Left lobe of liver (tissue), 2 donors: Measurements from ENCODE around the gene TMCO4. TPM values are rescaled to one million over a fixed set of nuclear protein-coding genes. Genes with fewer than 3 reads are reported as not detected.

ENCODE experiments used
- ATAC-seq: fragments of 200-7000 bp; cut with Tn5 transposase; one replicate; pipeline ENCODE4 v1.9.1; 2020; ENCODE audit warnings: mild to moderate bottlenecking, moderate library complexity
- DNase-seq: peaks from one replicate; pipeline ENCODE4 v3.0.0-alpha.2; 2020; ENCODE audit warnings: low spot score
- total RNA-seq: library from RNA; stranded (reverse); gene quantifications from one replicate; pipeline ENCODE4 v1.2.1, GENCODE V29; 2021
- donor health status: DM: no; HTN: no; CAD: no; lungs with moderate emphysema.
- donor health status: DM: no; HTN: yes; CAD: no.

The TMCO4 gene
- total RNA-seq, 1 donor from 2014 or later, result 9.8 TPM

GRCh38 chr1:19750882-19751276 is 48.8 kb downstream of the TMCO4 start:
- no peak for ATAC-seq
- DNase-seq, result no peak

DNA sequence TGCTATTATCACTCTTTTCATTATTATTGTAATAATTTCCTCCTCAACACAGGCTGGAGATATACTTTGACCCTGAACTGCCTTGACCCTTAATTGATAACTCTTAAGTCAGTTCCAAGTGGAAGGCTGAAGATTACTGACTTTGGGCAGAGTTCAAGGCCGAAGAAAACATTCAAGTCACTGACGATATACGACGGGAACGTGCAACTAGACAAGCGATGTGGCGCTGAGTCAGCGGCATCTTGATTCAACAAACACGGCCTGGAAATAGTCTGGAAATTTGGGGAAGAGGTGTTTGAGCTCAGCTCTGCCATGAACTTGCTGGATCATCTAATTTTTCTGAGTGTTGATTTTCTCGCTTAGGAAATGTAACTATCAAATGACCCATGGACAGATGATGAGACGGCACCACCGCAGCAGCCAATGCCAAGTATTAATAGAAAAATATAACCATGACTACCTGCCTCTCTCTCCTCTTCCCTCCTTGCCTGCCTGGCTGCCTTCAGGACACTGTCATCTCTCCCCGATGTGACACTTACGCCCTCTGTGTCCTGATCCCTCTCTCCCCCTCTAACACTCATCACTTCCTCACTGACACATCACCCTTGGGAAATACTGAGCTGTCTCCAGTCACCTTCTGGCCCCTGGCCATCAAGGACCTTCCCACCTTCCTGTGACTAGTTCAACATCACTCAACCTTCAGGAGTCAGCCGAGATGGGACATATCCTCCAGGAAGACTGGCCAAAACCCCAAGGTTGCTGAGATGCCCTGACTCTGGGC is 49.4 kb downstream of the TMCO4 start:
- DNase-seq (no peak), ATAC-seq (no peak)

DNA sequence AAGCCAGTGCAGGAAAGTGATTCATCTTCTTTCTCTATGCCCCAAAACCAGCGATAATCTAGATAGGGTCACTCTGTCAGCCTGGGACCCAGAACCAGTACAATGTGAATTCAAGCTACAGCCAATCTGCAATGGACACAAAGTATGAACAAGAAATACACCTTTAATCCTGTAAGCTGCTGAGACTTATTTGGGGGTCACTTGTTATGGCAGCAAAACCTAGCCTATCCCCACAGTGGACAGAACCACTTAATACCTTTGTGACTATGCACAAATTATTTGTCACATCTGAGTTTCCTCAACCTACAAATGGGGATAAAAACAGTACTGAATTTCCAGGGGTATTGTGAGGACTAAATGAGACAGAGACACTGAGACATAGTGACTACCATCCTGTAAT is 50.0 kb downstream of the TMCO4 start:
- no peak for ATAC-seq

GRCh38 chr1:19747761-19748160 is 52.0 kb downstream of the TMCO4 start:
- ATAC-seq (no peak), DNase-seq (no peak)

More for the DNA sequence above, 50.0 kb downstream of the TMCO4 start:
- no peak for DNase-seq

DNA sequence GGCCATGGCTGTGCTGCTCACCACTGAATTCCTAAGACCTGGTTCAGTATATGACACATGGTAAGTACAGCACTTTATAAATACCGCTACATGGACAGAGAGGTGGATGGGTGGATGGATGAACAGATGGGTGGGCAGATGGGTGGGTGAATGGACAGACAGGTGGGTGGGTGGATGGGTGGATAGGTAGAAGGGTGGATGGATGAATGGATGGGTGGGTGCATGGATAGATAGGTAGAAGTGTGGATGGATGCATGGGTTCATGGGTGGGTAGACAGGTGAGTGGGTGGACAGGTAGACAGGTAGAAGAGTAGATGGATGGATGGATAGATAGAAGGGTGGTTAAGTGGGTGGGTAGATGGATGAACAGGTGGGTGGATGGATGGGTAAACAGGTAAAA is 54.8 kb downstream of the TMCO4 start:
- ATAC-seq, result no peak

GRCh38 chr1:19744335-19744743 is 55.4 kb downstream of the TMCO4 start:
- ATAC-seq (peak; percentile 31), DNase-seq (no peak)

More for the DNA sequence above, 54.8 kb downstream of the TMCO4 start:
- no peak for DNase-seq

DNA sequence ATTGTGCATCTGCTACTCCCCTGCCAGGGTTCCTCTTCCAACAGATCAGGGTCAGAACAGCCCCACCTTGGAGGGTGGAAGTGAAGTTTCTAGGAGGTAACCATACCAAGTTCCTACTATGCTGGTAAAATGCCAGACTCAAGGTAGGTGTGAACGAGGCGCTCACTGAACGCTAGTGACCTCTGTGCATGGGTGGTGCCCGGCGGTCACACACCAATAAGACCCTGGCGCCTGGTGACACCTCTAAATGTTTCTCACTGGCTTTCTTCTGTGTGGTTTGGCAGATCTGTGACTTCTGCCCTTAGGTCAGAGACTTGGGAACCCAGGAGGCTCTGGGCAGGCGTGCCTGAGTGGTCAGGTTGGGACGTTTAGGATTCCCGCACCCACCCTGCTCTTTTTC is 55.9 kb downstream of the TMCO4 start:
- DNase-seq, result no peak
- no peak for ATAC-seq

DNA sequence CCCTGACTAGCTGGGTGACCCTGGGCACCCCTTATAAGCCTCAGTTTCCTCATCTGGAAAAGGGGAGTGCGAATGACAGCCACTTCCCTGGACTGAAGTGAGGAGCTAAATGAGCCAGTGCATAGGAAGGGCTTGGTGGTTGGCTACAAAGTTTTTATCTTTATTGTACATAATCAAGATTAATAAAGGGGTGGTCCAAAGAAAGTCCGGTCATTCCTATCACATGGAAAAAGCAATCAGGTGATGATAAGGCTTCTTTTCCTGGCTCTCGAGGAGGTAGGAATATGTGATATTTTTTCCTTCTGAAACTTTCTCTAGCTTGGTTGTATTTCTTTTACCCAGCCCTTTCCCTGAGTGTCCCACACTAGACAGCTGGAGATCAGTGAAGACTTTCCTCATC is 56.5 kb downstream of the TMCO4 start:
- ATAC-seq, result no peak
- no peak for DNase-seq

- DNase-seq (no peak), ATAC-seq (no peak)
These were observed 60.1 kb downstream of the TMCO4 start for GRCh38 chr1:19739628-19740027.

GRCh38 chr1:19738669-19739068 is 61.0 kb downstream of the TMCO4 start:
- DNase-seq, result no peak
- ATAC-seq, result no peak

- DNase-seq, result peak; percentile 76
- ATAC-seq, result peak; percentile 80
These were observed 61.6 kb downstream of the TMCO4 start for GRCh38 chr1:19738076-19738475.

DNA sequence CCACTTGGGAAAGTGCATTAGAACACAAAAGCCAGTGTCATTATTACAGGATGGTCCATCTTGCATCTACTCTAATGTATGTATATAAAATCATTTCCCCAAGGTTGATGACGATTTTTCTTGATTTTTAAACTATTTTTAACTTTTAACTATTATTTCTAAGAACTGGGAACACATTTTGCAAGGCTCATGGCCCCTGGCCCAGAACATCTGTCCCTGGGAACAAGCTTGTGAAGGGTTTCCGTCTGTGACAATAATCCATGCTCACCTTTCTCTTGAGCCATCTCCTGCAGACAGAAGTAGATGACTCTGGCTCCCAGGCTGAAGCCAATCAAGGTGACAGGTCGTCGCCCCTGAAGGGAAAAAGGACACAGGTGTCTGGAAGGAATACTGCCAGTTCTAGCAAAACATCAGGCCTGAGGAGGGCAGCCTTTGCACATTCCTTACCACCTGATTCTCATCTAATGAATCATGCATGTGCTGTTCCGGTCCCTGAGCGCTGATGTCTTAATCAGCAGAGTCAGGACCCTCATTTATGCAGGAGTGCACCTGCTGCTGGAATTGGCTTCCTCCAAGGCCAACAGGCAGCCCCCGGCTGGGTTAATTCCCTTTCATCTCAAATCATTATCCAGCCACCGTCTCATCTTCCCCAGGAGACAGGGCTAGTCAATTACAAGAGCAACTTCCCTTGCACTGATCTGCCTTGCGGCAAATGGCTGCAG is 62.5 kb downstream of the TMCO4 start:
- ATAC-seq (no peak), DNase-seq (no peak)

- peak; percentile 90 for ATAC-seq
These were observed 64.1 kb downstream of the TMCO4 start for GRCh38 chr1:19735440-19736127.

GRCh38 chr1:19734472-19734999 is 65.2 kb downstream of the TMCO4 start:
- ATAC-seq, result no peak
- DNase-seq, result no peak

More at GRCh38 chr1:19735440-19736127, 64.1 kb downstream of the TMCO4 start:
- peak; percentile 76 for DNase-seq

- ATAC-seq (no peak), DNase-seq (no peak)
These were observed 65.7 kb downstream of the TMCO4 start for GRCh38 chr1:19734056-19734455.

DNA sequence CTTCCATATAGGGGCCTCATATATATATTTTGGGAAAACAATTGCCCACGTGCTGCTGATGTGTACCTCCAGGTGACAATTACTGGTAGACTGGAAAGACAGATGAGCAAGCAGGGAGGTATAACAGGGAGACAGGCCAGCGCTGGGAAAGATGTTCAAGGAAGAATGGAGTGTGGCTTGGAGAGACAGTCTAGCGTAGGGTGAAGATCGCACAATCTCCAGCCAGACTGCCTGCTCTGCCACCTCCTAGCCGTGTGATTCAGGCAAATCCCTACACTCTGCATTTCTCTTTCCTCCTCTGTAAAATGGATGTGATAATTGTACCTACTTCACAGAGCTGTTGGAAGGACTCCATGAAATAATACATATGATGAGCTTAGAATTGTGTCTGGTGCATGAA is 66.1 kb downstream of the TMCO4 start:
- DNase-seq, result no peak
- ATAC-seq, result no peak

DNA sequence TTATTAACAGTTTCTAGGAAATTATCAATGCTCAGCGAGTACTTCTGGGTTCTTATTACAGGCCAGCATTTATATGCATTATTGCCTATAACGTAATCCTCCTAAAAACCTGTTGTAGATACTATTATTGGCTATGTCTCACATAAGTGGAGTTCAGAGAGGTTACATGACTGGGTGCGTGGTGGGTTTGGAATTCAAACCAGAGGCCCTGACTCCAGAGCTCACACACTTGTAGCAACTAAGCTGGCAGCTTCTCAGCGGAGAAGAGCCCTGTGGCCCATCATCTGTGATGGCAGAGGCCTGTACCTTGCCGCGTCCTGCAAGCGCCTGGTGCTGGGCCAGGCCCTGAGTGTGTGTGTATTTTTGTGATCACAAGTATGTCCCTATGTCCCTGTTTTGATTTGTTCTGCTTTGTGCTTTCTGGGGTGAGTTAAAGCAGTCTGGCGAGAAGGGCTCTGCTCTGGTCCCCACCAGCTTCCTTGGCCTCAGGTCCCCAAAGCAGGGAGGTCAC is 68.3 kb downstream of the TMCO4 start:
- ATAC-seq (no peak), DNase-seq (no peak)

GRCh38 chr1:19730793-19731192 is 68.9 kb downstream of the TMCO4 start:
- DNase-seq (no peak), ATAC-seq (no peak)

GRCh38 chr1:19730232-19730631 is 69.5 kb downstream of the TMCO4 start:
- DNase-seq (no peak), ATAC-seq (no peak)

GRCh38 chr1:19728413-19729145 is 71.1 kb downstream of the TMCO4 start:
- peak; percentile 57 for DNase-seq
- ATAC-seq, result peak; percentile 95

GRCh38 chr1:19725606-19726005 is 74.1 kb downstream of the TMCO4 start:
- DNase-seq, result no peak
- ATAC-seq, result no peak
